GM20000 (cell line): Measurements from ENCODE around the gene PLA2G6.

ENCODE experiments used
- DNase-seq: peaks from one replicate; pipeline ENCODE4 v3.0.0; 2012; ENCODE audit warnings: low spot score
- TF ChIP-seq, protein P1 (sequence below): IDR thresholded peaks from 2 replicates; pipeline ENCODE4 v1.5.1; 2012; ENCODE audit warnings: mild to moderate bottlenecking, control low read depth; ENCODE audit errors: extremely low read depth, missing control alignments

The PLA2G6 gene

DNA sequence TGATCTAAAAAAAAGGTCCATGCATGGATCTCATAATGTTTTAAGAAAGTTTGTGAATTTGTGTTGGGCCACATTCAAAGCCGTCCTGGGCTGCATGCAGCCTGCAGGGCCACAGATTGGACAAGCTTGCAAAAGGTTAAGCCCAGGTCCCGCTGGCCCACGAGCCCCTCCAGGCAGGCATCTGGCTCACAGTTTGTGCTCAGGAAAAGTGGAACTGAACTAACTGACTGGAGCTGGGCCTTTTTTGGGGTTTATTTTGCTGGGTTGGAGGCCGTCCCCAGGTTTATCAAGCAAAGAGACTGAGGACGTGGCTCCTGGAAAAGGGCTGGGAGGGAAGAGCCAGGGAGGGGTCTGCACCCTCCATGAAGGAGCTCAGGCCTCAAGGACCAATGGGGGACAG is 39.0 kb downstream of the PLA2G6 start:
- TF ChIP-seq, protein P1, sequence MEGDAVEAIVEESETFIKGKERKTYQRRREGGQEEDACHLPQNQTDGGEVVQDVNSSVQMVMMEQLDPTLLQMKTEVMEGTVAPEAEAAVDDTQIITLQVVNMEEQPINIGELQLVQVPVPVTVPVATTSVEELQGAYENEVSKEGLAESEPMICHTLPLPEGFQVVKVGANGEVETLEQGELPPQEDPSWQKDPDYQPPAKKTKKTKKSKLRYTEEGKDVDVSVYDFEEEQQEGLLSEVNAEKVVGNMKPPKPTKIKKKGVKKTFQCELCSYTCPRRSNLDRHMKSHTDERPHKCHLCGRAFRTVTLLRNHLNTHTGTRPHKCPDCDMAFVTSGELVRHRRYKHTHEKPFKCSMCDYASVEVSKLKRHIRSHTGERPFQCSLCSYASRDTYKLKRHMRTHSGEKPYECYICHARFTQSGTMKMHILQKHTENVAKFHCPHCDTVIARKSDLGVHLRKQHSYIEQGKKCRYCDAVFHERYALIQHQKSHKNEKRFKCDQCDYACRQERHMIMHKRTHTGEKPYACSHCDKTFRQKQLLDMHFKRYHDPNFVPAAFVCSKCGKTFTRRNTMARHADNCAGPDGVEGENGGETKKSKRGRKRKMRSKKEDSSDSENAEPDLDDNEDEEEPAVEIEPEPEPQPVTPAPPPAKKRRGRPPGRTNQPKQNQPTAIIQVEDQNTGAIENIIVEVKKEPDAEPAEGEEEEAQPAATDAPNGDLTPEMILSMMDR = no peak
- no peak for DNase-seq

DNA sequence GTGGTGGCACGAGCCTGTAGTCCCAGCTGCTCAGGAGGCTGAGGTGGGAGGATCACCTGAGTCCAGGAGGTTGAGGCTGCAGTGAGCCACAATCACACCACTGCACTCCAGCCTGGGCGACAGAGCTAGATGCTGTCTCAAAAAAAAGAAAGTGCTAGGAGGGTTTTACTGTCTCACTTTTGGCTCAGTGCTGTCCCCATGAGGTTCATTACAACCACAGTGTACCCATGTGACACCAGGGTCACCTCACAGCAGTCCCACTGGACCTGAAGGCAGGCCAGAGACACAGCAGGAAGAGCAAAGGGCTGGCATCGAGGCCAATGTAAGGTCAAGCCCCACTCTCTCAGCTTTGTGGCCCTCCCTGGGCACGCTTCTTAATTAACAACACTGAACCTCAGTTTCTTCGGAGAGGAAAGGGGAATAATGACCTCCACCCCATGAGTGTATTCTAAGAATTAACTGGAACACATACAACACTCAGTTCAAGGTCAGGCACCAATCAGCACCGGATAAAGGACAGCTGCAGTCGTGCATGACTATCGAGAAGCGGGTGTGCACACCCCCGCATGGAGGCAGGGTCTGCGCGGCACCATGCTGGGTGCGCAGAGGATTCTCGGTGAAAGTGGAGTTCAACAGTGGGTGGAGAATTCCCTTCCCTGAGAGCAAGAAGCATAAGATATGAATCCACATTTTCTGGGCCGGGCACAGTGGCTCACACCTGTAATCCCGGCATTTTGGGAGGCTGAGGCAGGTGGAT is 40.2 kb downstream of the PLA2G6 start:
- no peak for DNase-seq
- TF ChIP-seq, protein P1 = no peak

DNA sequence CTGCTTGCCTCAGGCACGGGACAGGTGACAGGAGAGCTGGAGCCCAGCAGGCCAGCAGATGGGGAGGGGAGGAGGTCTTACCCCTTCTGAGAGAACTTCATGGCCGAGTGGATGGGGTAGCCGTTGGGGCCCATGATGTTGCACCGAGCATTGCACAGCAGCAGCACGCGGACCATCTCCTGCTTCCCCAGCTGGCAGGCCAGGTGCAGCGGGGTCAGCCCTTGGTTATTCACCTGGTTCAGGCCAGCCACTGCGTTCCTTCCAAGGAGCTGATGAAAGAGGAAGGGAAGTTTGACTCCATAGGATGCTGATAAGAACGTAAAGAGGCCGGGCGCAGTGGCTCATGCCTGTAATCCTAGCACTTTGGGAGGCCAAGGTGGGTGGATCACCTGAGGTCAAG is 41.7 kb downstream of the PLA2G6 start:
- no peak for DNase-seq
- TF ChIP-seq, protein P1 = no peak

DNA sequence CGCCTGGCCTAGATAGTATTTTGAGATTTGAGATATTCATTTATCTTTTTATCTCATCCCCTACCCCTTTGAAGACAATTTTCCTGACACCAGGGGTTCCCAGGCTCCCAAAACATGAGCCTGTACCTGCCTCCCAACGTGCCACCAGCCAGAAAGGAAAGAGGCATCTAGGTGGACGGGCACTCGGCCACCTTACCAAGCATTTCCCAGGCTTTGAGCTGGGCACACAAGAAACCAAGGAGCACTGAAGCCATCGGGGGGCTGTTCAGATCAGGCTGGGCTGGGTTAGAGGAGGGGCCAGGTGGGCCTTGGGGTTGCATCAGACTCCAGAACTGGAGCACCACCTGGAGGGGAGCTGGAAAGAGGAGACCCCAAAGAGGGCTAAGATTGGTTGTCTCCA is 42.7 kb downstream of the PLA2G6 start:
- no peak for DNase-seq
- TF ChIP-seq, protein P1 = no peak

DNA sequence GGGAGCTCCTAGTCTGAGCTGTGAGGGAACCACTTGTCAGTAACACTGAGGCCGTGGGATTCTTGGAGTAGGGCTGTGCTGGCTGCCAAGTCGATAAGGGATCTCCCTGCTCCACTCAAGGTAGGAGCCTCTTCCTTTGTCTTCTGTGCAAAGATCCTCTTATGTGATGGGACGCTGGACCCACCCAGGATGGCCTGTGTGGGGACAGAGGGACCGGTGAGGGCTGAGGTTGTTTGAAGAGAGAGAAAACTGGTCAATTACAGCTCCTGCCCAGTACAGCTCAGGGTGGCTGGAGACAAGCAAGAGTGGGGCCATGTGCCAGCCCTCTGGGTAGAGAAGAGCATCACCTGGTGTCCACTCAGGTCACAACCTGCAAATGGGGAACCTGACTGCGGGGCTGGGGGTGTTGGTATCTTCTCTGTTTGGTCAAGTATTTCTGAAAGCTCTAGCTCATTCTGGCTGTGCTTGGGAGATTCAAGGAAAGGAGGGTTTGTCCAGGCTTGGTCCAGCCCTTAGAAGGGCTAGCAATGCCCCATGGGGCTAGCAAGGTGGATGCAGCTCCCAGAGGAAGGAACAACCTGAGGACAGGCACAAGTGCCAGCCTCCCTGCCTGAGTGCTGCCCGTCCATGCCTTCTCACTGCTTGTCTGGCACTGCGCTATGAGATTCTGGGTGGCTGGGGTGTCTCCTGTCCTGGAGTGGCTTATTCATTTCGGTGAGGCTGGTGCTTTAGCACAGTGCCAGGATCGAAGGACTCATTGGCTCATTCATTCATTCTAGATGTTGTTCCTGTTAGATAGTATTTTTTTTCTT is 43.5 kb downstream of the PLA2G6 start:
- TF ChIP-seq, protein P1 = no peak

DNA sequence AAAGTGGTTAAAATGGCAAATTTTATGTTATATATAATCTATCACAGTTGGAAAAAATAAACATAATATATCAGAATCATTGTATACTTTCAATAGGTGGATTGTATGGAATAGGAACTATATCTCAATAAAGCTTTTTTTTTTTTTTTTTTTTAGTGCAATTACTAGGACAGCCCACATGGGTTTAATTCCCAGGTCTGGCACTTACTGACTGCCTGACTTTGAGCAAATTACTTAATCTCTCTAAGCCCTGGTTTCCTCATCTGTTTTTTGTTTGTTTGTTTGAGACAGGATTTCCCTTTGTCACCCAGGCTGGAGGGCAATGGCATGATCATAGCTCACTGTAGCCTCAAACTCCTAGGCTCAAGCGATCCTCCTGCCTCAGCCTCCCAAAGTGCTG is 45.0 kb downstream of the PLA2G6 start:
- TF ChIP-seq, protein P1 = no peak
- DNase-seq = no peak

More for the DNA sequence above, 43.5 kb downstream of the PLA2G6 start:
- DNase-seq = no peak

DNA sequence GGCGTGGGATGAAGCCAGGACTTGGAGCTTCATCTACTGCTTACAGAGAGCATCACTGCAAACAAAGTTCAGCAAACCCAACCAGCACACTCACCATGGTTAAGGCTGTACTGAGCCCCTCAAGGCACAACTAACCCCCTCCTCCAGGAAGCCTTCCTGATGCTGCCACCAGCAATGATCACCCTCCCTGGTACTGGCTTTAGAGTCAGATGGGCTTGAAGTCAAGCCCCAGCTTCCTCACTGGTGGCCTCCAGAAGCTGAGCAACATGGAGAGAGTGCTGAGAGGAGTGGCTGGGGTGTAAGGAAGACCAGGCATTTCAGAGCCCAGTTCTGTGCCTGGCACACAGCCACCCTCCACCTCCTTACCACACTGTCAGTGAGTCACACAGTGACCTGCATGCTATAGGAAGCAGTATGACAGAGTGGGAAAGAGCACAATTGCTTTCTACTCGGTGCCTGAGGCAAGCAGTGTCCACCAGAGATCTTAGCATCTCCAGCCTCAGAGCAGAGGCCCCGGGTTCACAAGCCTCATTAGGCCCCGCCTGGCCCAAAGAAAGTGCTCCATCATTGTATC is 46.4 kb downstream of the PLA2G6 start:
- no peak for DNase-seq
- TF ChIP-seq, protein P1 = no peak
